Activated CD8-positive, alpha-beta memory T cell treated with anti-CD3 and anti-CD28 coated beads, Interleukin-2, amount 50 U/mL, for 24 hours (primary cell): ENCODE measurements around the gene PLEKHM2.

Experiments
- DNase-seq: peaks from one replicate; pipeline ENCODE4 v3.0.0-alpha.2; 2020; ENCODE audit errors: extremely low read depth

PLEKHM2 gene

DNA sequence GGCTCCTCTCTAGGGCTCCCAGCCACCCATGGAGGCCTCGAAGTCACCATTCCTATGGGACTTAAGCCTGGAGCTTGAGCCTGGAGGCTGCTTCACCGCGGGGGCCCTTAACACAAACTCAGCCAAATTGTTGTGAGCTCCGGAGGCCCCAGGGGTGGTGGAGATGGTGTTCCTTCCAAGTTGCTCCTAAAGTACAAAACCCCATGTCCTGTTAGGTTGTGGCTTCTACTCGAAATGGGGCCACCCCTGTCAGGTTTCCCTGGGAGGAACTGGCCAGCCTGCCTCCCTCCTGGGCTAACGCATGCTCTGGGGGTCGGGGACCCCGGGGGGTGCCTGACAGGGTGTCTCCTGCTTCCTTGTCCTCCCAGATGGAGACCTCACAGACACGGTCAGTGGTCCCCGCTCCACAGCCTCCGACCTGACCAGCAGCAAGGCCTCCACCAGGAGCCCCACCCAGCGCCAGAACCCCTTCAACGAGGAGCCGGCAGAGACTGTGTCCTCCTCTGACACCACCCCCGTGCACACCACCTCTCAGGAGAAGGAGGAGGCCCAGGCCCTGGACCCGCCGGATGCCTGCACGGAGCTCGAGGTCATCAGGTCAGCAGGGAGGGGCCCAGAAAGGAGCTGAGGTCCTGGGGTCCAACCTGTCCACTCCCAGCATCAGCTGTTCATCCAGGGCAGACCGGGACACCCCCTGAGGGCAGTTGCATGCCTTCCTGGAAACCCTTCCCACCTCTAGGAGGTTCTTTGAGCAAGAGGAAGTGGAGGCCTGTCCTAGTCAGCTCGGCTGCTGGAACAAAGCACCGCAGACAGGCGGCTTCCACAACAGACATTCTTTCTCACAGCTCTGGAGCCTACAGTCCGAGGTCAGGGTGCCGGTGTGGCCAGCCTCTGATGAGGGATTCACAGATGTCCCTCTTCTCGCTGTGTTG is 41.1 kb downstream of the PLEKHM2 start:
- DNase-seq = no peak

DNA sequence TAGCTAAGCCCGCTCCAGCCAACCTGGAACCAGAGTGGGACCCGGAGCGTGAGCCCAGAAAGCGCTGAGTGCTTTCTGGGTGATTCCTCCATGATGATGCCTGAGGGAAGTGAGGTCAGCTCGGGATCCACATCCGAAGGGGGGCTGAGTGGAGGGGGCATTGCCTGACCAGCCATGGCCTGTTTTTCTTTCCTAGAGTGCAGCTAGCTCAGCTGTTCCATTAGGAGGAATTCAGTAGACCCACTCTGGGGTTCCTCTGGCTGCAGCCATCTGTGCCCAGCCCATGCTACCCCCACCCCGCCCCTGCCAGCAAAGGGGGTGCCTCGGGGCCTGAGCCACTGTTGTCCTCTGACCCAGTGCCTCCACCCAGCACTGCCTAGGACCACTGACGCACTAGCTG is 42.4 kb downstream of the PLEKHM2 start:
- no peak for DNase-seq

DNA sequence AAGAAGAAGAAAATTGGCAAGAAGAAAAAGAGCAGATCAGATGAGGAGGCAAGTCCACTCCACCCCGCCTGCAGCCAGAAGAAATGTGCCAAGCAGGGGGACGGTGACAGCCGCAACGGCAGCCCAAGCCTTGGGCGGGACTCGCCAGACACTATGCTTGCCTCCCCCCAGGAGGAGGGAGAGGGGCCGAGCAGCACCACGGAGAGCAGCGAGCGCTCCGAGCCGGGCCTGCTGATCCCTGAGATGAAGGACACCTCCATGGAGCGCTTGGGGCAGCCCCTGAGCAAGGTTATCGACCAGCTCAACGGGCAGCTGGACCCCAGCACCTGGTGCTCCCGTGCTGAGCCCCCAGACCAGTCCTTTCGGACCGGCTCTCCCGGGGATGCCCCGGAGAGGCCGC is 42.9 kb downstream of the PLEKHM2 start:
- no peak for DNase-seq

DNA sequence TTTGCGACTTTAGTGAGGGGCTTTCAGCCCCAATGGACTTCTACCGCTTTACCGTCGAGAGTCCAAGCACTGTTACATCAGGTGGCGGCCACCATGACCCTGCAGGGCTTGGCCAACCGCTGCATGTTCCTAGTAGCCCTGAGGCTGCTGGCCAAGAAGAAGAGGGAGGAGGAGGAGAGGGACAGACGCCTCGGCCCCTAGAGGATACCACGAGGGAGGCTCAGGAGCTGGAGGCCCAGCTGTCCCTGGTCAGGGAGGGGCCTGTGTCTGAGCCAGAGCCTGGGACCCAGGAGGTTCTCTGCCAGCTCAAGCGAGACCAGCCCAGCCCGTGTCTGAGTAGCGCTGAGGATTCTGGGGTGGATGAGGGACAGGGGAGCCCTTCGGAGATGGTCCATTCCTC is 43.3 kb downstream of the PLEKHM2 start:
- DNase-seq = no peak

DNA sequence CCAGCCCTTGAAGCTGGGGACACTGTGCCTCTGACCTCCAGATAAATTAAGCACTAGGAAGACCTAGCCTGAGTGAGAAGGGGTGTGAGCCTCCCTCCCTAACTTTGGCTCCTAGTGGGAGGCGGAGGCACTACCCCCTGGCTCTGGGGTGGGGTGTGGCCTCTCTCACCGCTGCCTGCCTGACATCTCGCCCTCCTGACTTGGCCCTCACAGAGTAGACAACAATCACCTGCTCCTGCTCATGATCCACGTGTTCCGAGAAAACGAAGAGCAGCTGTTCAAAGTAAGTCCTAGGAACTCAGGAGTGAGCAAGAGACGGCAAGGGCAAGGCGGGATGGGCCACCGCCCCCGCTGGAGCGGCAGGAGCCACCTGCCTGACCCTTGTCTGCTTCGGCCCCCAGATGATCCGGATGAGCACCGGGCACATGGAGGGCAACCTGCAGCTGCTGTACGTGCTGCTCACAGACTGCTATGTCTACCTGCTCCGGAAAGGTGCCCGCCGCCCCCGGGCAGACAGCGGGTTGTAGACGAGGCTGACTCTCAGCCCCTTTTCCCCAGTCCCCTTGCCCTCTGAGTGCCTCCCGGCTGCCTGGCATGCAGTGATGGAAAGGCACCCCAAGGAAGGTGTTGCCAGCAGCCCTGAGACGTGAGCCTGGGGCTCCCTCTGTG is 43.9 kb downstream of the PLEKHM2 start:
- no peak for DNase-seq

DNA sequence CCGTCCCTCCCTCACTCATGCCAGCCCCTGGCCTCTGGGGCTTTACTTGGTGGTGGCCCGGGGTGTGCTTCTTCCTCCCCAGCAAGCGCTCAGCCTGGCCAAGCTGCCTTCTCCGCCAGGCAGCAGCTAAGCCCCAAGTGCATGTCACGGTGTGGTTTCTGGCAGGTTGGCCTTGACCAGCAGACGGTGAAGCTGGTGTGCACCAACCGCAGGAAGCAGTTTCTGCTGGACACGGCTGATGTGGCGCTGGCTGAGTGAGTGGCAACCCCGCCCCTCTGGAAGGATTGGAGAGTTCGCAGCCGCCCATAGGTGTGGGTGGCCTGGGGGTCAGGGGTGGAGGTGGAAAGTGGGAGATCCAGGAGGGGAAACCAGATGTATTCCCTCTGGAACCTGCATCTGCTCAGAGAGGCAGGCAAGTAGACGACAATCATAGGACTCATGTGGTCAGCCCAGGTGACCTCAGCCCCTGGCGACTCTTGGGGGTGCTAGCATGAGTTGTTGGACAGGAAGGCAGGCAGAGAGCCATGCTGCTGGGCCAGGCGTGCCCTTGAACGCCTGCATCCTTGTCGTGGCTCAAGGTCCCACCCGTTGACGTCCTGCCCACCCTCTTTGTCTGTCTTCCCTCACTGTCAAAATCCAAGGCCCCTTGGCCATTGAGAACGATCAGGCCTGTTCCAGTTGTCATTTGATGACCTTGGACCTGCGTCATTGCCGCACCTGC is 45.0 kb downstream of the PLEKHM2 start:
- no peak for DNase-seq

DNA sequence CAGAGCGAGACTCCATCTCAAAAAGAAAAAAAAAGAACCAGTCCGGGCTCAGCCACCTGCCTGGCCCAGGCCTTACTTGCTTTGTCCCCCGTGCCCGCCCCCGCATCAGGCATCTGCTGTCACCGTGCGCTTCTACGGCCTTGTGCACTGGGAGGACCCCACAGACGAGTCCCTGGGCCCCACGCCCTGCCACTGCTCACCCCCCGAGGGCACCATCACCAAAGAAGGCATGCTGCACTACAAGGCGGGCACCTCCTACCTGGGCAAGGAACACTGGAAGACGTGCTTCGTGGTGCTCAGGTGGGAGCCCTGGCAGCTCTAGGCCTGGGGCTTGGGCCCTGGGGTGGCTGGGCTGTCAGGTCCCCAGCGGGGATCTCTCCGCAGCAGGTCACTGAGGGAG is 46.3 kb downstream of the PLEKHM2 start:
- no peak for DNase-seq

DNA sequence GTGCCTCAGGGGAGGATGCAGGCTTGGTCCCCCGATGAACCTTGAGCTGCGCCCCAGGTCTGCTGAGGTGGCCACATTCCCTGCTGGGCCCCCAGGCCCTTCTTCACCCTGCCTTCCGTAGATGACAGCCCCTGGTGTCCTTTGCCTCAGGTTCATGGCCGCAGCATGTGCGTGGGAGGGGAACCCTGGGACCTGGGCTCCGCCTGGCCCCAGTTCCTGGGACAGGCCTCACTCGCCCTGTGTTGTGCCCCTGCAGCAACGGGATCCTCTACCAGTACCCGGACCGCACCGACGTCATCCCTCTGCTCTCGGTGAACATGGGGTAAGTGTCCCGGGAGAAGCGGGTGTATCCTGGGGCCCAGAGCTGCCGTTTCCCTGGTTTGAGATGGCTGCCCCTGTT is 46.8 kb downstream of the PLEKHM2 start:
- DNase-seq = no peak

DNA sequence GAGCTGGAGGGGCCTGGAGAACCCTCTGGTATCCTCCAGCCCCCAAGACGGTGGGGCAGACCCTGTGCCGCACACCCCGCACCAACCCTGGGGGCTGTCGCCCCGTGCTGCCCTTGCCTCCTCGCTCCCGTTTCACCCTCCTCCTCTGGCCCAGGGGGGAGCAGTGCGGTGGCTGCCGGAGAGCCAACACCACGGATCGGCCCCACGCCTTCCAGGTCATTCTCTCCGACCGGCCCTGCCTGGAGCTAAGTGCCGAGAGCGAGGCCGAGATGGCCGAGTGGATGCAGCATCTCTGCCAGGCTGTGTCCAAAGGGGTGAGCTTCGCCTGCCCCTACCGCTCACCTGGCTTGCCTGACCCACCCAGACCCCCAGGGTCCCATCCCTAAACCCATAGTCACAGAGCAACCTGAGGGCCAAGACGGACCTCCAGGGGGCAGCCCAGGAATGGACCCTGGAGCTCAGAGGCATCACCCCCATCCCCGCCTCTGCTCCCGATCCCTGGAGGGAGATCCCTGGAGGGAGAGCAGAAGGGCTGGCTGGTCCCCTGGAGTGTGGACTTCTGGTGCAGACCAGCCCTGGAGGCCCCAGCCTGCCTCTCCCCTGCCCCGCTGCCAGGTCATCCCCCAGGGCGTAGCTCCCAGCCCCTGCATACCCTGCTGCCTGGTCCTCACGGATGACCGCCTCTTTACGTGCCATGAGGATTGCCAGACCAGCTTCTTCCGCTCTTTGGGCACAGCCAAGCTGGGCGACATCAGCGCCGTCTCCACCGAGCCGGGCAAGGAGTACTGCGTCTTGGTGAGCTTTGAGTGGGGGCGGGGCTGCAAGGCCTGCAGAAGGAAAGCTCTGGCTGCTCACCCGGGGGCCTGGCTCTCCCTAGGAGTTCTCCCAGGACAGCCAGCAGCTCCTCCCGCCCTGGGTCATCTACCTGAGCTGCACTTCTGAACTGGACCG is 47.9 kb downstream of the PLEKHM2 start:
- DNase-seq = no peak

DNA sequence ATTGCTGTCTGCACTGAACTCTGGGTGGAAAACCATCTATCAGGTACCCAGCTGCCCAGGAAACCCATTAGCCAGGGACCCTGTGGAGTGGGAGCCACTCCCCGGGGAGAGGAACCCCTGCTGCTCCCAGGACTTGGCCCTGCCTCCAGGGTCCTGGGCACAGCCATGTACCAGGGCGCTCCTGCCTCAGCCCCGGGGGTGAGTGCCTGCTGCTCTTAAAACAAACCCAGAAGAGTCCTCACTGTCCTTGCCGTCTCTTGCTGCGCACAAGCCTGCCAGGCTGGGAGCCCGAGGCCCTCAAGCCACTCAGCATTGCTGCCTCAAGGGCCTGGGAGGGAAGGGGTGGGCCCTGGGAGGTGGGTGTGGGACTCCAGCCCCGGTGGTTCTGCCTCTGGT is 48.6 kb downstream of the PLEKHM2 start:
- DNase-seq = no peak

DNA sequence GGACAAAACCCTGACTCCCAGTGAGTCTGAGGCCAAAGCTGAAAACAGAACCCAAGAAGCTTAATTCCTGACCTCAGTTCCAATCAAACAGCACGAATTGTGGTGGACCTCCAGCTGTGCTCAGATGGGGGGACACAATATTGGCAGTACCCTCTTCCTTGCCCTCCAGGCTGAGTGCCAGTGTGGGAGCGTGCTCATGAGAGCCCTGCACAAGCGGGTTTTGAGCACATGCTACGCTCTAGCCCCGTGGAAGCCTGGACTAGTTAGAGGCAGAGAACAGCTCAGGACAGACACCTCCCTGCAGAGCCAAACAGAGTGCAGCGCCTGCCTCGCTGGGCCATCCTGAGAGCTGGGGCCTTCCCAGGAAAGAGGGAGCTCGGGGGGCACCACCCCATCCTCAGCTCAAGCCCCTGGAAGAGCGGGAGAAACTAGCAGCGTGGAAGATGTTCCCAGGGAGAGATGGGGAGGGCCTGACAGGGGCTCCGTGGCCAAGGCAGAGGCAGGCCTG is 49.2 kb downstream of the PLEKHM2 start:
- DNase-seq = no peak

DNA sequence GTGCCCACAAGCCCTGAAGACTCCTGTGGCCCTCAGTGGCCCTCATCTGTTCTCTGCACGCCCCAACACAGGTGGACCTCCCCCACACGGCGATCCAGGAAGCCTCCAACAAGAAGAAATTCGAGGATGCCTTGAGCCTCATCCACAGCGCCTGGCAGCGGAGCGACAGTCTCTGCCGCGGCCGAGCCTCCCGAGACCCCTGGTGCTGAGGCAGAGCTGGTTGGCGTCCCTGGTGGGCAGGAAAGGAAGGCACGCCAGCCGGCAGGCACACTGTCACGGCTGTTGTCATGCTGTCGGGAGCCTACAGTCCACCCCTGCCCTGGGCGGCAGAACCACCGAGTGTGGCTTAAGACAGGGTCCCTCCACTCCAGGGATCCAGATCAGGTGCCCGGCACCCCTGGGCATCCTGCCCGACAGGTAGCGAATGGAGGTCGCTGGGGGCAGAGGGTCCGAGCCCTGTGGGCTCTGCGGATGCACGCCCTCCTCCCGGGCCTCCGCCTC is 49.7 kb downstream of the PLEKHM2 start:
- DNase-seq = no peak

DNA sequence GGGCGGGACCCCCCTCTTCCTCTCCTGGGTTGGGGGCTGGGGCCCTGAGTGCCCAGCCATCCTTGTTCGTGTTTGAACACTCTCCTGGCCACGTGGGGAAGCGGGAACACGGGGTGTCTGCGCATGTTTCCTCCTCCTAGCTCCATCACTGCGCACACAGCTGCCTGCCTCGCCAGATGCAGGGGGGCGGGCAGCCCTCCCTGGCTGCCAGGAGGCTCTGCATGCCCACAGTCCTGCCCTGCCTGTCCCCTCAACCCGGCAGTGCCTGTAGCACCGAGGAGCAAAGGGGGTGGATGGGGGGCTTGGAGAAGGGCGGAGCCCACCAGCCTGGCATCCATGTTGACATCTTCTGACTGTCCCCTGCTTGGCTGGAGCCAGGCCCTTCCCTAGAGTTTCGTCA is 50.2 kb downstream of the PLEKHM2 start:
- no peak for DNase-seq

DNA sequence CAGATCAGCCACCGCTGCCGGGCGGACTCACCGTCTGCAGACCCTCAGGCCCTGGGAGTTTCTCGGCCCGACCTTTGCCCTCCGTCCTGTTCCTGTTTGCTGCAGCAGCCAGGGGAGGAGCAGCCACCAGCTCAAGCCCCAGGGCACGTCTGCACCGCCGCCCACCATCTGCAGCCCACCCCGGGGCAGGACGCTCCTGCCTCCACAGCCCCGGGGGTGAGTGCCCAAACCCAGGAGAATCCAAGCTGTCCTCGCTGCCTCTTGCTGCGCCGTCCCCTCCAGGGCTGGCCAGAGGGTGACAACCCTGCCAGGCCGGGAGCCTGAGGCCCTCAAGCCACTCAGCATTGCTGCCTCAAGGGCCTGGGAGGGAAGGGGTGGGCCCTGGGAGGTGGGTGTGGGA is 50.8 kb downstream of the PLEKHM2 start:
- DNase-seq = no peak

DNA sequence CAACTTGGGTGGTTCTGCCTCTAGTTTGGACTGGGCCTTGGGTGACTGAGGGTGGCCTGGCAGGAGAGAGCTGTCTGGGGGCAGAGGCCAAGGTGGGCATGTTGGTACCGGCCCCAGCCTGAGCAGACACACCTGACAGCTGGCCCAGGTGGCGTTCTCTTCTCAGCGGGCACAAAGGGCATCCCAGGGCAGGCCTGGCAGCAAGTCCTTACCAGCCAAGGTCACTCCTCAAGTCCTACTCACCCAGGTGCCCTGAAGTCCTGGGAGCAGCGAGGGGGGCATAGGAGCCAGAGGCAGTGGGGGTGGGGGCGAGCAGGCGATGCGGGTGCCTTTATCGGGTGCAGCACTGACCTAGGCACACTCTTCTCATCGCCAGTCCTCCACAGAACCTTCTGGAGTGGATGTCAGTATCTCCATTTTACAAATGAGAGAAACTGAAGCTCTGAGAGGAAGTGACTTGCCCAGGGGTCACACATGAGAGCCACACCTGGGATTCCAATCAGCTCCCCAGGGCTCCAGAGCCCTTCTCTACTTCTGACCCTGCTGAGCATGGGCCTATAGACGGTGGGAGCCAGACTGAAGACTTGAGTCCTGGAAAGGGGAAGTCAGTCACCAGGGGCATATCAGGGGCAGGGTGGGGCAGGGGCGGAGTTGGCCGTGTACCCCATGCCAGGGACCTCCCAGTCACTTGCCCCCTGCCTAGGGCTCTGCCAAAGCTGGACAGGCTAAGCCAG is 51.4 kb downstream of the PLEKHM2 start:
- DNase-seq = no peak

DNA sequence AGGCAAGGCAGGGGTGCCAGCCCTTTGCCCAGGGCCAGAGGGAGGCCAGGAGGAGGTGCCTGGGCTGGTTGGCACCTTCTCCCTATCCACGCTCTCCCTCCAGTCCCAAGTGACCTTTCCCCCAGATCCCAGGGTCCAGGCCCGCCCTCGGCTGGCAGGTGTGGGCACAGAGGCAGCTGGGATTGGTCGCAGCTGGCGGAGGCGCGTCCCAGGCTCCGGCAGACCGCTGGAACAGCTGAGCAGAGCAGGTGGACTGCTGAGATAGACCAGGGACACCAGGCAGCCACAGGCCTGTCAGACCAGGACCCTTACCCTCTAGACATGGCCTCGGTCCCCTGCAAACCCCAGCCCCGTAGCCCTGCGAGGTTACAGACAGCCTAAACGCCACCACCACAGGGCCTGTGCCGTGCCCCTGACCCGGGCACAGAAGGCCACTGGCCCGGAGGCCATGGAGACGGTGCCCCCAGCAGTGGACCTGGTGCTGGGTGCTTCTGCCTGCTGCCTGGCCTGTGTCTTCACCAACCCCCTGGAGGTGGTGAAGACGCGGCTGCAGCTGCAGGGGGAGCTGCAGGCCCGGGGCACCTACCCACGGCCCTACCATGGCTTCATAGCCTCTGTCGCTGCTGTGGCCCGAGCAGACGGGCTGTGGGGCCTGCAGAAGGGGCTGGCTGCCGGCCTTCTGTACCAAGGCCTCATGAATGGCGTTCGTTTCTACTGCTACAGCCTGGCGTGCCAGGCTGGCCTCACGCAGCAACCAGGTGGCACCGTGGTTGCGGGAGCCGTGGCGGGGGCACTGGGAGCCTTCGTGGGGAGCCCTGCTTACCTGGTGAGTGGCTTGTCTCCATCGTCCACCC is 52.1 kb downstream of the PLEKHM2 start, which contains the start of gene SLC25A34:
SLC25A34 (plus strand) TSS at position 221 of the 854 bp plus-strand sequence; CDS start at position 449, 228 bp downstream.
- no peak for DNase-seq

DNA sequence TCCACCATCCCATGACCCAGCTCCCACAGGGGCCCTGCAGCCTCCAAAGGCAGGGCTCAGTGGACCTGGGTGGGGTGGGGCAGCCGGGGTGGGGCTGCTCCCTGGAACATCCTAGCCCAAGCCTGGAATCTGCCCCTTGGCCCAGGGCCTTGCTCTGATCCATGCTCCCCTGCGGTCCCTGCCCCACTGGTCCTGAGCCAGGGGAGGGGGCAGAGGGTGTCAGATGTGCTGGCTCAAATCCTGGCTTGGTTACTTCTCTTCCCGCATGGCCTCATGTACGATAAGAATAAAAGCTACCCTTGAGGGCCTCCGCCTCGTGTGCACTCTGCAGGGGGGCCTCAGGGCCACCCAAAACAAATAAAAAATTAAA is 52.8 kb downstream of the PLEKHM2 start:
- no peak for DNase-seq

DNA sequence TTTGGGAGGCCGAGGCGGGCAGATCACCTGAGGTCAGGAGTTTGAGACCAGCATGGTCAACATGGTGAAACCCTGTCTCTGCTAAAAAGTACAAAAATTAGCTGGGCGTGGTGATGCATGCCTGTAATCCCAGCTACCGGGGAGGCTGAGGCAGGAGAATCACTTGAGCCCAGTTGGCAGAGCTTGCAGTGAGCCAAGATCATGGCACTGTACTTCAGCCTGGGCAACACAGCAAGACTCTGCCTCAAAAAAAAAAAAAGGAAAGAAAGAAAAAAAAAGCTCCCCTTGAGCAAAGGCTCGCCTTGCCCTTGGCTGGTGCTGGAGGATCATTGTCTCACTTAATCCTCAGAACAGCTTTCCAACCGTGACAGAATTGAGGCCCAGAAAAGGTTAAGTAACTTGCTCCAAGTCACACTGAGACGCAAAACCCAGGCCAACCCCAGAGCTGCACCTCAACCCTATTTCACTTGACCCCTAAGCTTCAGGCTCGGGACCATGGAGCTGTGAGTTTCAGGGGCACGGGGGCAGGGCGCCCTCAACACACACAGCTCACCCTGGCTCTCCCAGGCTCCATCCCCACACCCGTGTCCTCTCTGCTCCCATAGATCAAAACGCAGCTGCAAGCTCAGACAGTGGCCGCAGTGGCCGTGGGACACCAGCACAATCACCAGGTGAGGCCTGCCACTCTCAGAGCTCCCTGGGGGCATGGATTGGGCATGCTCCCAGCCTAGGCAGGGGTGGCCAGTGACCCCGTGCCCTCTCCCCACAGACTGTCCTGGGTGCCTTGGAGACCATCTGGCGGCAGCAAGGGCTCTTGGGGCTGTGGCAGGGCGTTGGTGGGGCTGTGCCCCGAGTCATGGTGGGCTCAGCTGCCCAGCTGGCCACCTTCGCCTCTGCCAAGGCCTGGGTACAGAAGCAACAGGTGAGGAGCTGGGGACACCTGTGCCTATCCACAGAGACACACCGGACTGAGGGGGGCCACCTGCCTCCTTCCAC is 53.5 kb downstream of the PLEKHM2 start:
- no peak for DNase-seq
